AG10803 (cell line): ENCODE measurements around the gene CACNA1C.

Experiments used
- DNase-seq: peaks from one replicate; pipeline ENCODE4 v3.0.0; 2010; ENCODE audit warnings: low read depth
- H3K4me3 ChIP-seq: 2 replicates; pipeline ENCODE4 v1.5.1; 2011; ENCODE audit warnings: mild to moderate bottlenecking, low read length, control low read depth
- CTCF ChIP-seq: conservative IDR thresholded peaks from 2 replicates; pipeline ENCODE4 v1.5.1; 2011; ENCODE audit warnings: mild to moderate bottlenecking, low read length, control low read depth, inconsistent platforms

Gene CACNA1C

DNA sequence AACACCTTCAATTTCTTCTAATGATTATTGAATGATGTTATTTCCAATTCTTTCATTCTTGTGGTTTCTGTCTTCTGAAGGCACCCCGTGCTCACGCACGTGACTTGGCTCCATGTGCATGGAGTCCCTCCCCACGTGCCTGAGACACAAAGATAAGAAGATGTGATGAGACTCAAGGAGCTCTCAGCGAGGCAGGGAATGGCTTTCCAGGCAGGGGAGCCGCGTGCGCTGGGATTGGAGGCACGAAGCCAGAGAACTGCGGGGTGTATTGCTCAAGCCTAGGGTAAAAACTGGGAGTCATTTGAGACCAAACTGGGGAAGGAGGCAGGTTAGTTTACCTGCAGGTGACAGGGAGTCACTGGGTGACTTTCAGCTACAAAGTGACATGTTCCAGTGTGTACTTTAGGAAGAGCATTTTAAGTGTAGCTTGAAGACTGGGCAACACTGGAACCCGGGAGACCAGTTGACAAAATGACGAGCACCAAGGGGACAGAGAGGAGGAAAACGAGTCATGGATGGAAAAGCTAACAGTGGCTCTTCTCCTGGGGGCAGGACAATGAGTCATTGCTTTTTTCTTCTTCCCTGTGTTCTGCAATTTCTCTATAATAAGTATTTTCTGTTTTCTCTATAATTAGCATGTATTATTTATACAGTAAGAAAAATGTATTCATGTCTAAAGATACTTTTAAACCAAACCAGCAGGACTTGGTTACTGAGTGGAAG is 430.3 kb downstream of the CACNA1C start:
- no peak for TF ChIP-seq CTCF
- DNase-seq: no peak

DNA sequence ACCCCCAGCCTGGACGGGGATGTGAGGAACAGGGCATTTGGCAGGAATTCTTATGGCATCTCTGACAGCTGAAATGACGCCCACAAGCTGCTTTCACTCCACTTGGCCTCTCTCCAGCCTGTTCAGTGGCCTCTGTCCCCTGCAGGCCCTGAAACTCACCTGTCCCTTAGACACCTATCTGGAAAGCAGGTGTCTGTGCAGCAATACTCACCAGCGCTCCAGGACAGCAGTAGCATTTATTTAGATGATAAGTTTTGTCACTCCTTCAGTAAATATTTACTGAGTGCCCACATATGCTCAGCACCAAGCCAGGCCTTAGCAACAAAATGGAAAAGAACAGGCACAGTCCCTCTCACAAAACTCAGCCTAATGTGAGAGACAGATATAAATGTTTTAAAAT is 430.9 kb downstream of the CACNA1C start:
- no peak for DNase-seq
- TF ChIP-seq CTCF: no peak
- no peak overlapping the region for H3K4me3 ChIP-seq

More for the DNA sequence above, 430.3 kb downstream of the CACNA1C start:
- no peak overlapping the region for H3K4me3 ChIP-seq

- no peak for DNase-seq
- TF ChIP-seq CTCF: no peak
- no peak overlapping the region for H3K4me3 ChIP-seq
Observed at GRCh38 chr12:2484141-2484776, 431.5 kb downstream of the CACNA1C start.

GRCh38 chr12:2485681-2486080 is 432.9 kb downstream of the CACNA1C start:
- H3K4me3 ChIP-seq: no peak overlapping the region
- no peak for DNase-seq
- no peak for TF ChIP-seq CTCF

DNA sequence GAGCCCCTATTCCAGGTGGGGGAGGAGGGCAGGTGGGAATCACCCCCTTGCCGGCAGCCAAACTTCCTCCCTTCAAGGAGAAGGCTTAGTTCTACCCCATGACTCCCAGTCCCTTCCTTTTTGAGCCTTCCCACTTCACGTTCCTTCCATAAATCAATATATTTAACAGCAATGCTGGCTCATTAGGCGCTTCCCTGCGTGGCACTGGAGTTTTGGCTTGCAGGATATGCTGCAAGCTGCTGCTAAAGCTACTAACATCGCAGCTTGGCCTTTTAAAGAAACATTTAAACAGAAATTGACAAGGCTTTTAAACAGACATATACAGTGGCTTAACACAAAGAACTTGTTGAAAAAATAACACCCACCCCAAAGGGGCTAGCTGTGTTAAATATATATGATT is 434.0 kb downstream of the CACNA1C start:
- no peak for DNase-seq
- no peak for TF ChIP-seq CTCF
- no peak overlapping the region for H3K4me3 ChIP-seq

DNA sequence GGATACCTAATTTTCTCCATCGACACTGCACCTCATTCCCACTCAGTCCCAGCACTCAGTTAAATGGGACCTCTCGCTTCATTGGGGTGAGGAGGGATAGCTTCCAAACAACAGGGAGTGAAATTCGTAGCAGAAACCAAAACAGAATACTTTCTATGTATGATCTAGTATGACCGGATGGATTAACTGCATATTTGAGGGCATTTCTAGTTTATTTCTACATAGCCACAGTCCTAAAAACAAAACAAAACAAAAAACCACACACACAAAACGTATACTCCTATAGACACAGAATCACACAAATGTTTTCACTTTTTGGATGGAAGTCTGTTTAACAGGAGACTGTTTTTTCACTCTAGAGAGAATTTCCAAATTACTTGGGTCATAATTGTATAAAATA is 434.5 kb downstream of the CACNA1C start:
- TF ChIP-seq CTCF: no peak
- no peak overlapping the region for H3K4me3 ChIP-seq
- no peak for DNase-seq

DNA sequence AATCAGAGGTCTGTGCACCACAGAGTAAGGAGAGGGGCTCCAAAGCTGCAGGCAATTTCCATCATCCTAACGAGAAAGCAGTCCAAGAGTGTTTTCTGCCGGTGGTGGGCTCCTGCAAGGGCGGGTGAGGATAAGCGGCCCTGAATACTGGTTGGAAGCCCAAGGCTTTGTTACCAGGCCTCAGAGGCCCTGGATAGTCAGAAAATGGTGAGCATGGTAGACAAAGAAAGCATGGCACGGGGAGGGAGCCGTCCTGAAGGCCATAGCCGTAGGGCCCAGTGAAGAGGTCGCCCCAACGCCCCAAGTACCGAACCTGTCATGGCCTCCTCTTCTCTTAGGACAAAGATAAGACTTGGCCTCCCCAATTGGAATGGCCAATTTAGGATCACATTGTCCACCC is 435.3 kb downstream of the CACNA1C start:
- TF ChIP-seq CTCF: no peak
- no peak for DNase-seq
- H3K4me3 ChIP-seq: no peak overlapping the region
